ENCODE results near the gene AGPAT2.

GRCh38 chr9:136725612-136726011 is 38.4 kb upstream of the AGPAT2 start:
- no peak for TF ChIP-seq CTCF (IDR thresholded peaks at IDR 0.05)
- TF ChIP-seq POLR2A (IDR thresholded peaks at IDR 0.05) = no peak
- TF ChIP-seq POLR2AphosphoS5 (IDR thresholded peaks at IDR 0.05) = no peak
- no peak for TF ChIP-seq EP300 (IDR thresholded peaks at IDR 0.05)

All from gastroesophageal sphincter (tissue), 3 donors.